ENCODE data around the gene CTIF.

Gene CTIF

DNA sequence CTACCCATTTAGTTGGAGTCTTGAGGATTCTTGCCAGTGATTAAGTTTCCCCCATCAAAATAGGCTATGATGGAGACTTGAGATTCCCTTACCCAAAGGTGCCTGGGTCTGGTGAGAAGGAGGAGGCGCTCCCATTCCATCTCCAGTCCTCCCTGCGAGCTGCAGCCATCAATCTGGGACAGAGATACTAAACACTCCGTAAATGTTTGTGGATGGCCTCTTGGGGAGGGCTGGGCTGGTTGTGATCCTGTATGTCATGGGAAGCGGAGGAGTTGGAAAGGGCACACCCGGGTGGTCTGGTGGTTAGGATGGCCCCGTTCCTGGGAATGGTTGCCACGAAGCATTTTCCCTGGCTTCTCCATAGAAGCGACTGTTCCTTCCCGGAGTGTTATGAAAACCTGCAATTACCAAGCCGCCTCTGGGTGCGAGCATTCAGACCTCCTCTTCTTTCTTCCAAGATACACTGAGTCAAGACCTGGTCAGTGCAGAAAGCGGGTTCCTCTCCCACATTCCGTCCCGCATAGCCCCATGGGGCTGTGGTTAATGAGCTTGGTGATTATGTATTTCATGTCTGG is 196.9 kb downstream of the CTIF start:
- Histone ChIP-seq H3K4me3 (ENCODE audit: low read depth in 1 of 2, low read length in 1 of 2) (no peak overlapping the region), H3K27ac (no peak overlapping the region), H3K9me3 (no peaks in the 10 kb centered on the region), H3K36me3 (no peaks in the 10 kb centered on the region), H3K4me1 (ENCODE audit: control insufficient read depth in 1 of 2, insufficient read depth in 1 of 2, low read depth in 1 of 2, low read length in 1 of 2) (no peaks in the 10 kb centered on the region), H3K27me3 (no peaks in the 10 kb centered on the region)
- TF ChIP-seq, protein P1, sequence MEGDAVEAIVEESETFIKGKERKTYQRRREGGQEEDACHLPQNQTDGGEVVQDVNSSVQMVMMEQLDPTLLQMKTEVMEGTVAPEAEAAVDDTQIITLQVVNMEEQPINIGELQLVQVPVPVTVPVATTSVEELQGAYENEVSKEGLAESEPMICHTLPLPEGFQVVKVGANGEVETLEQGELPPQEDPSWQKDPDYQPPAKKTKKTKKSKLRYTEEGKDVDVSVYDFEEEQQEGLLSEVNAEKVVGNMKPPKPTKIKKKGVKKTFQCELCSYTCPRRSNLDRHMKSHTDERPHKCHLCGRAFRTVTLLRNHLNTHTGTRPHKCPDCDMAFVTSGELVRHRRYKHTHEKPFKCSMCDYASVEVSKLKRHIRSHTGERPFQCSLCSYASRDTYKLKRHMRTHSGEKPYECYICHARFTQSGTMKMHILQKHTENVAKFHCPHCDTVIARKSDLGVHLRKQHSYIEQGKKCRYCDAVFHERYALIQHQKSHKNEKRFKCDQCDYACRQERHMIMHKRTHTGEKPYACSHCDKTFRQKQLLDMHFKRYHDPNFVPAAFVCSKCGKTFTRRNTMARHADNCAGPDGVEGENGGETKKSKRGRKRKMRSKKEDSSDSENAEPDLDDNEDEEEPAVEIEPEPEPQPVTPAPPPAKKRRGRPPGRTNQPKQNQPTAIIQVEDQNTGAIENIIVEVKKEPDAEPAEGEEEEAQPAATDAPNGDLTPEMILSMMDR (IDR thresholded peaks at IDR 0.05) = no peak

DNA sequence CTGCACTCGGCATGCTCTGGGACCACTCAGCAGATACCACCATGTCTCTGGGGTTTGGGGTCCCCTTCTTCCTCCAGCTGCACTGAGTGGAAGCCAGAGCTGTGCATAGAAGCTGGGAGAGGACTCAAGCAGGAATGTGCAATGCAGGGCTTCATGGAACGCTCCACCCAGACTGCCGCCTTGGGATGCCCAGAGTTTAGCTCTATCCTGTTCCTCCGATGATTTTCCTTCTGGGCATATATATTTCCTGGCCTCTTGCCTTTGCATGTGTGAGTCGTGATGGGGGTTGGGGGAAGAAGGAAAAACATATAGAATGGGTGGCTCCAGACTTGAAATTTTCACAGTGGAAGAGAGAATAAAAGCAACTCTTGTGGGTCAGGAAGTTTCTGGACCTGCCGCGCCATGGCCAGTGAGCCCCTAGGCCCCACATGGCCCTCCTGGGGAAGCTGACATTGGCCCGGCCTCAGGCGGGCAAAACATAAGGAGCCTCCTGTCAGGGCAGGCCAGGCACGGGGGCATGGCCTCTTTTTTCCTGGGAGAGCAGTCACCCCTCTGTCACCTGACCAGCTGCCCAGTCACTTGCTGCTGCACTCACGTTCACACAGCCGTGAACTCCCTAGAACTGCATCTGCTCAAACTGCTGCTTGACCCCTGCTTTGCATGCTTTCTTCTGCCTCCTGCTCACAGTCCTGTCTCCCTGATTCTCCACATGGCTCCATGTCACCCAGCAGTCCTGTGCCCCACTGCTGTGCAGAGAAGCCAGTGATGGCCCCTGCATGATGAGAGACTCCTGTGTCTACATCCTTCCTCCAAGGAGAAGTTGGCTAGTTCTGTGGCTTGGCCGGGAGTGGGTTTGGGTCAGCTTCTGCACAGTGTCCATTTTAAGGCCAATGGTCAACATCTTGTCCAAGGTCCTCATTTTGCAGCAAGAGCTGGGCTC is 197.8 kb downstream of the CTIF start:
- no peak overlapping the region for H3K4me3 ChIP-seq (ENCODE audit: low read depth in 1 of 2, low read length in 1 of 2)
- no peaks in the 10 kb centered on the region for H3K4me1 ChIP-seq (ENCODE audit: control insufficient read depth in 1 of 2, insufficient read depth in 1 of 2, low read depth in 1 of 2, low read length in 1 of 2)
- TF ChIP-seq, protein P1 (IDR thresholded peaks at IDR 0.05) = no peak
- H3K36me3 ChIP-seq = no peaks in the 10 kb centered on the region
- no peaks in the 10 kb centered on the region for H3K27me3 ChIP-seq
- H3K27ac ChIP-seq = no peak overlapping the region
- H3K9me3 ChIP-seq = no peaks in the 10 kb centered on the region

DNA sequence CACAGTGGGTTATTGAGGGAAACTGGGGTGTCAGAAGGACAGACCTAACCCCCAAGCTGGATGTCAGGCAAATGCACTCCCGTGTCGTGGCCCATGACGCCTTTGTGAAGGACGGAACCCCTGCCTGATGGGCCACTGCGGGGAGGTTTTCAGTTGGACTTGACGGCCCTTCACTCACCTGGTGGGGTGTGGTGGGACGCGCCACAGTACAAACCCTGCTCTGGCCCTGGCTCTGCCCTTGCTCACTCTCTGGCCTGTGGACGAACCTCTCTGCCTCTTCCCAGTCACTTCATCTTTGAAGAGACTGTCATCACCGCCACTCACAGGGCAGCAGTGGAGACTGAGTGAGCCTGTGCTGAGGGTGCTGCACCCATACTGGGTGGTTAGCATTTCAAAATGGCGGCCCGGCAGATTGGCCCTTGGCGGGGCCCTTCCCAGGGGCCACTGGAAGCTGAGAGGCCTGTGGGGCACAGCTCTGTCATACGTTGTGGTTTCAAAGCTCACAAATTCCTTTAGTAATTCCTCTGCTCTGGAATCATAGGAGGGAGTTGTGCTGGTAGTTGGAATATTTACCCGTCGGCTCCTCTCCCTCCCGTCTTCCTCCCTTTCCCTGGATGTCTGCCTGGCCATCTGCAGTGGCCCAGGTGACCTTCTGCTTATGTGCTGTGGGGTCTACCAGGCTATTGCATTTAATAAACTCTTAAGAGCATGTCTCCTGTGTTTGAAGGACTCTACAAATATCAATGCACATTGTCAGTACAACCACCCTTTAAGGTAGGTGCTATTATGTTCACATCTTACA is 200.6 kb downstream of the CTIF start:
- no peak overlapping the region for H3K4me3 ChIP-seq (ENCODE audit: low read depth in 1 of 2, low read length in 1 of 2)
- H3K4me1 ChIP-seq (ENCODE audit: control insufficient read depth in 1 of 2, insufficient read depth in 1 of 2, low read depth in 1 of 2, low read length in 1 of 2) = peaks cover 22% of the 10 kb centered on the region in 2 experiments
- no peak overlapping the region for H3K27ac ChIP-seq
- no peaks in the 10 kb centered on the region for H3K36me3 ChIP-seq
- TF ChIP-seq, protein P1 (IDR thresholded peaks at IDR 0.05) = no peak
- no peaks in the 10 kb centered on the region for H3K9me3 ChIP-seq
- no peaks in the 10 kb centered on the region for H3K27me3 ChIP-seq

DNA sequence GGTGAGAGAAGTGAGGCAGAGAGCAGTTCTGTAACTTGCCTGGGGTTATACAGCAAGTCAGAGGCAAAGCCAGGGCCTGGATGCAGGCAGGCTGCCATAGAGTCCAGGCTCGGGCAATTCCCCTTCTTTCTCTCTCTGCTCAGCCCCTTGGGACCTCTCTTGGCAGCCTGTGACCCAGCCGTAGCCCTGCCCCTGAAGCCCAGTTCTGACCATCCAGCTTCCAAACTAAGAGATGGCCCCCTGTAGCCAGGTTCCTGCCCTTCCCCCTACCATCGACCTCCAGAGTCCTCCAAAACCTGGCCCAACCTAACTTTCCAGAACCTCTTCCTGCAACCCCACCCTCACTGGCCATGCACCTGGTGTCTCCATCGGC is 201.2 kb downstream of the CTIF start:
- Histone ChIP-seq H3K27me3 (no peaks in the 10 kb centered on the region), H3K9me3 (no peaks in the 10 kb centered on the region), H3K4me3 (ENCODE audit: low read depth in 1 of 2, low read length in 1 of 2) (no peak overlapping the region), H3K4me1 (ENCODE audit: control insufficient read depth in 1 of 2, insufficient read depth in 1 of 2, low read depth in 1 of 2, low read length in 1 of 2) (peaks cover 27 to 28% of the 10 kb centered on the region in 2 experiments), H3K36me3 (no peaks in the 10 kb centered on the region), H3K27ac (no peak overlapping the region)
- TF ChIP-seq, protein P1 (IDR thresholded peaks at IDR 0.05) = no peak

DNA sequence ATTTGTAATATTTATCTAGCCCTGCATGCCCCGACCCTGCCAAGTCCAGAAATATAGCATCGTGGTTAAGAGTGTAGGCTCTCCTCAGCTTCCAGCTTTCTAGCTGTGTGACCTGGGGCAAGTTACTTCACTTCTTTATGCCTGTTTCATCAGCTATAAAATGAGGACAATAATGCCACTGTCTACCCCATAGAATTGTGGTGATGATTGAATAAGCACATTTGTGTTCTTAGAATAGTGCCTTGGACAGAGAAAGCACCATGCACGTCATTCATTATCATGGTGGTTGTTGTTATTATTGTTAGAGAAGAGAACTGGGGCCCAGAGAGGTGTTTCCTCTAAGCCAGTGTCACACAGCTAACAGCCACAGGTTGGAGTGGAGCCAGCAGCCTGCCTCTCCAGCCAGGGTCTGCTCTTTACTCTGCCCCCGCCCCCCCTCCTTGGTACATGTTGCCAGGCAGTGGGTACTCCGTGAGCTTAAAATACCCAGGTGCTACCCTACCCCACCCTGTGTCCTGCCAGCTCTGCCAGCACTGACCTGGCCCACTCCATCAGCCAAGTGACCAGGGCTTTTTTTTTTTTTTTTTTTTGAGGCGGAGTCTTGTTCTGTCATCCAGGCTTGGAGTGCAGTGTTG is 202.1 kb downstream of the CTIF start:
- Histone ChIP-seq H3K27ac (no peak overlapping the region), H3K36me3 (no peaks in the 10 kb centered on the region), H3K4me1 (ENCODE audit: control insufficient read depth in 1 of 2, insufficient read depth in 1 of 2, low read depth in 1 of 2, low read length in 1 of 2) (peaks cover 28 to 31% of the 10 kb centered on the region in 2 experiments), H3K9me3 (no peaks in the 10 kb centered on the region), H3K4me3 (ENCODE audit: low read depth in 1 of 2, low read length in 1 of 2) (no peak overlapping the region), H3K27me3 (no peaks in the 10 kb centered on the region)
- TF ChIP-seq, protein P1 (IDR thresholded peaks at IDR 0.05) = no peak
